ENCODE measurements around the gene WDFY3. TPM values are rescaled to one million over a fixed set of nuclear protein-coding genes. Genes with fewer than 3 reads are reported as not detected.
"Not testable (repeated sequence)": the region's sequence is repeated elsewhere in the genome, so short reads cannot be mapped to it uniquely, and the experiment has no call there.

The WDFY3 gene
- total RNA-seq, 1 donor from 2014 or later, result 0.04 TPM

DNA sequence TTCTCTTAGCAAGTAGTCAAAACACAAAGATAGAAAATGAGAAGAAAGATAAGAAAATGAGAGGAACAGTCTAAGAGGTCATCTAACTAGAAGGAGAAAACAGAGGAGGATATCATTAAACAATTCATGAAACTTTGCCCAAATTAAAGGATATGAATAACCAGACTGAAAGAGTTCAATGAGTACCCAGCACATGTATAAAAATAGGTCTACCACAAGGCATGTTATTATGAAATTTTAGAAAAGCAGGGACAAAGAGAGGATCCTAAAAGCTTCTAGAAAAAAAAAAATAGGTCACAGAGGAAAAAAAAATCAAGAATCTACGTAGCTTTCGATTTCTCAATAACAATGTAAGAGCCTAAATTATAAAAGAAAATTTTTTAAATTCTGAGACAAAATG, 118.5 kb downstream of the WDFY3 start:
- CTCF ChIA-PET, result no interaction called here

GRCh38 chr4:84846985-84847384, 119.5 kb downstream of the WDFY3 start:
- Mint-ChIP-seq H3K36me3 (ENCODE audit: low read depth) (no peaks in the 10 kb centered on the region), H3K4me3 (no peak overlapping the region), H3K27me3 (no peaks in the 10 kb centered on the region), H3K27ac (no peak overlapping the region), H3K4me1 (no peaks in the 10 kb centered on the region), H3K9me3 (no peaks in the 10 kb centered on the region)
- intact Hi-C loops (cut with micrococcal nuclease), result no loop called here
- ChIA-PET POLR2A (no interaction called here), CTCF (no interaction called here)
- TF ChIP-seq CTCF (IDR thresholded peaks at IDR 0.05), result no peak
- ATAC-seq (ENCODE audit: low read depth) (no peak), DNase-seq (no peak)

More for the DNA sequence above, 118.5 kb downstream of the WDFY3 start:
- Mint-ChIP-seq H3K4me1 (no peaks in the 10 kb centered on the region), H3K36me3 (ENCODE audit: low read depth) (no peaks in the 10 kb centered on the region), H3K27ac (no peak overlapping the region), H3K27me3 (no peaks in the 10 kb centered on the region), H3K4me3 (no peak overlapping the region), H3K9me3 (no peaks in the 10 kb centered on the region)
- no peak for TF ChIP-seq CTCF (IDR thresholded peaks at IDR 0.05)
- POLR2A ChIA-PET, result no interaction called here
- ATAC-seq (ENCODE audit: low read depth) (no peak), DNase-seq (no peak)
- intact Hi-C loops (cut with micrococcal nuclease), result no loop called here

GRCh38 chr4:84841435-84841834, 125.1 kb downstream of the WDFY3 start:
- no peak for DNase-seq
- Mint-ChIP-seq H3K27me3 (no peaks in the 10 kb centered on the region), H3K36me3 (ENCODE audit: low read depth) (no peaks in the 10 kb centered on the region), H3K27ac (no peak overlapping the region), H3K4me3 (no peak overlapping the region), H3K4me1 (no peaks in the 10 kb centered on the region), H3K9me3 (no peaks in the 10 kb centered on the region)
- ChIA-PET POLR2A (no interaction called here), CTCF (interaction anchor here (0.5 kb wide), 1 partner anchor 958 kb away, joined by 3 read pairs; no protein-coding TSS in a partner anchor)
- no peak for TF ChIP-seq CTCF (IDR thresholded peaks at IDR 0.05)
- ATAC-seq (ENCODE audit: low read depth), result no peak
- intact Hi-C loops (cut with micrococcal nuclease), result no loop called here

- H3K27me3 Mint-ChIP-seq, result no peaks in the 10 kb centered on the region
- no peaks in the 10 kb centered on the region for H3K9me3 Mint-ChIP-seq
Measured at GRCh38 chr4:84837751-84838150, 128.7 kb downstream of the WDFY3 start.

GRCh38 chr4:84829633-84830032, 136.9 kb downstream of the WDFY3 start:
- ATAC-seq (ENCODE audit: low read depth); H3K27ac Mint-ChIP-seq; POLR2A ChIA-PET; DNase-seq; H3K4me1 Mint-ChIP-seq; CTCF ChIA-PET; intact Hi-C loops (cut with micrococcal nuclease); H3K27me3 Mint-ChIP-seq; H3K36me3 Mint-ChIP-seq (ENCODE audit: low read depth); H3K9me3 Mint-ChIP-seq; H3K4me3 Mint-ChIP-seq: not testable (repeated sequence)

More at GRCh38 chr4:84837751-84838150, 128.7 kb downstream of the WDFY3 start:
- no peak for TF ChIP-seq CTCF (IDR thresholded peaks at IDR 0.05)
- POLR2A ChIA-PET, result no interaction called here
- no peak overlapping the region for H3K4me3 Mint-ChIP-seq
- ATAC-seq (ENCODE audit: low read depth) (no peak), DNase-seq (no peak)
- no peaks in the 10 kb centered on the region for H3K36me3 Mint-ChIP-seq (ENCODE audit: low read depth)
- H3K4me1 Mint-ChIP-seq, result no peaks in the 10 kb centered on the region
- CTCF ChIA-PET, result no interaction called here
- H3K27ac Mint-ChIP-seq, result no peak overlapping the region
- intact Hi-C loops (cut with micrococcal nuclease), result no loop called here

DNA sequence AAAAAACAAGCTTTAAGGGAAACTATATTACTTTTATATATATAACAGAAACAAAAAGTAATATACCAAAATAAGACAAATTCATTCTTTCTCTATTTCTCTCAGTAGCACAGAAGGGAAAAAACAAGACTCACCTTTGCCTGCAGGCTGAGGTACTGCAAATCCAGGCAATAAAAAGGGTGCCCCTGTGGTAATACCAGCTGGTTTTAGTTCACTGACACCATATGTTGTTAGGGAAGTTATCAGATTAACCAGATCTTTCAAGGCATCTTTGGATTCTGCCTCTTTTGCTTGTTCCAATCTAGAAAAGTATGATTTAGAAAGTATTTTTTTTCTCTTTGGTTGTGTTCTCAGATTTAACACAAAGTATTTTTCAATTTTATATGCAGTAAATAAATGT, 139.8 kb downstream of the WDFY3 start:
- ATAC-seq (ENCODE audit: low read depth), result no peak
- H3K4me1 Mint-ChIP-seq, result no peaks in the 10 kb centered on the region

More for the DNA sequence above, 139.8 kb downstream of the WDFY3 start:
- no peak for TF ChIP-seq CTCF (IDR thresholded peaks at IDR 0.05)
- DNase-seq, result no peak
- Mint-ChIP-seq H3K9me3 (no peaks in the 10 kb centered on the region), H3K36me3 (ENCODE audit: low read depth) (no peaks in the 10 kb centered on the region), H3K27me3 (no peaks in the 10 kb centered on the region), H3K27ac (no peak overlapping the region), H3K4me3 (no peak overlapping the region)
- CTCF ChIA-PET, result interaction anchor here (0.7 kb wide), 1 partner anchor 21 kb away, joined by 3 read pairs; no protein-coding TSS in a partner anchor
- intact Hi-C loops (cut with micrococcal nuclease), result no loop called here
- POLR2A ChIA-PET, result no interaction called here
